SK-N-DZ (cell line): ENCODE results near the gene HMGB1.
"Not testable (repeated sequence)": the region's sequence is repeated elsewhere in the genome, so short reads cannot be mapped to it uniquely, and the experiment has no call there.

Source experiments
- DNase-seq: peaks from one replicate; pipeline ENCODE4 v3.0.0-alpha.2; 2015; ENCODE audit warnings: low spot score

The HMGB1 gene

DNA sequence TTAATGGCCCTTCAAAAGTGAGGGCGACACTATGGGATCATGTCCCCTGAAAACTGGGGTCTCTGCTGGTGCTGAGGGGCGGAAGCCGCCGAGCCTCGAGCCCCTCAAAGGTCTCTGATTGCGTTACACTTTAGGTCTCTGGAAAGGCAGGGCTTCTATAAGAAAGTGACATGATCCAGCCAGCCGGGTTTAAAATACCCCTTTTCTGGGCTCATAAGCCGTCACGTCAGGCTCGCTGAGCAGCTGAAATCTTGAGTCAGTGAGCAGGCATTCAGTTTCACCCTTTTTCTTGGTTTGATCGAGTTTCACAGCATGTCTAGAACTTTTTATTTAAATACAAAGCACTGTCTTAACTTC, 600 bp upstream of the HMGB1 start:
- DNase-seq: no peak

DNA sequence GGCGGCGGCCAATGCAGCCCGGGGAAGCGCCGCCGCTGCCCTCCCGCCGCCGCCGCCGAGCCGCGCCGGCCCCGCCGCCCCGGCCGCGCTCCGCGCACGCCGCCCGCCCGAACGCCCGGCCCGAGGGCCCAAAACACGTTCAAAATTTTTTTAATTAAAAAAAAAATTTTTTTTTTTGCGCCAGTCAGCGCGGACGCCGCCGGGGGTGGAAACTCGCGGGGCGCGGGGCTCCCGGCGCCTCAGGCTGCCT, 468 bp downstream of the HMGB1 start:
- DNase-seq: no peak

DNA sequence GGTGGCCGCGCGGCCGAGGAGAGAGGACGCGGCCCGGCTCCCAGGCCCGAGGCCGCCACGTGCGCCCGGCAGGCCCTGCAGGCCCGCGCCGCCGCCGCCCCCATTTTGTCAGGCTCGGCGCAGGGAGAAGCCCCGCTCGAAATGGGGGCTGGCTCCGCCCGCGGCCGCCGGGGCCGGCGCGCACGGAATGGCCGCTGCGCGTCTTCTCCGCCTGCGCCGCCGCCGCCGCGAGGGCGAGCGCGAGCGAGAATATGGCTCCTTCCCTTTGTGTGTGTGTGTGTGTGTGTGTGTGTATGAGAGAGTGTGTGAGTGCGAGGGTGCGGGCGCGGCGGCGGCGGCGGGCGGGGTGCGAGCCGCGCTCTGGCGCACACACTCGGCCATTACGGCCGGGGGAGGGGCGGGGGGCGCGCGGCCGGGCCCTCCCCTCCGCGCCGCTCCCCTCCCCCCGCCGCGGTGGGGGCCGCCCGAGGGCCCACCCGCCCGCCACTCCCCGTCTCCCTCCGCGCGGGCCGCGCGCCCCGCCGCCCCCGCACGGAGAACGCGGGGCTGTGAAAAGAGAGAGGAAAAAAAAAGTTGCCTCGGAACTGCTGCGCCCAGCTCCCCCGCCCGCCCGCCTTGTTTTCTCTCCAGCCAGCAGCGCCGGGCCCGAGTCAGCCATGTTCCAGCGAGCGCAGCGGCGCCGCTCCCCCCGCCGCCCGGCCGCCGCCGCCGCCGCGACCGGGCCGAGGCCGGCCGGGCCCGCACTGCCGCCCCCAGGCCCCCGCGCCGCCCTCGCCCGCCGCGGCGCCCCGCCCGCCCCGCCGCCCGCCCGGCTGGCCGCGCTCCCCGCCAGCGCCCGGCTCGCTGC, 1.0 kb downstream of the HMGB1 start:
- peak; percentile 48 for DNase-seq

DNA sequence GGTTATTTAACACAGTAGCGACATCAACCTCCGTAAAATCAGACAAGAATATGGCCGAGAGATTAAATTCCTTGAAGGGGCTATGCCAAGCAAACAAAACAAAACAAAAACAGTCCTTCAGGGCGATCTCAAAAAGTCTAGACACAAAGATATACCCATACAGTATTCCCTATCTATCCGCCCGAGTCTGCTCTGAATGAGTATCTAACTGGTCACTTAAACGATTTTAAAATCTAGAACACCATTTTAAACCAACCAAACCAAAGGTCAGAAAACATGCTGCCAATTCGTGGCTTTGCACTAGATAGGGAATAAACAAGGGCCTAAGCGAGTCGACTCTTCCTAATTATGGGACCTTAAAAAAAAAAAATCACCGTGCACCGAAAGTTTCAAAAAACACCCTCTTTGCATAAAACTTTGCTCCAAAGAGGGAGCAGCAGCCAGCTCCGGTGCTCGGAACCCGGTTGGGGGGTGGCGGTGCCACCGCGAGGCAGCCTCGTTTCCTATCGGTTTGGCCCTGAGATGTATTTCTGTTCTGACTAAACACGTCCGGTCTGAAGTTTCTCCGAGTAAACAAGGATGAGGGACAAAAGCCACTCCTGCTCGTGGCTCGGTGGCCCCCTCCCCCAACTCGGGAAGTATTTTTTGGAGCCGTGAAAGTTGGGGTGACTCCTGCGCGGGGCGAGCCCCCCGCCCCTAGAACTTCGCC, 1.8 kb downstream of the HMGB1 start:
- DNase-seq: peak; percentile 34

DNA sequence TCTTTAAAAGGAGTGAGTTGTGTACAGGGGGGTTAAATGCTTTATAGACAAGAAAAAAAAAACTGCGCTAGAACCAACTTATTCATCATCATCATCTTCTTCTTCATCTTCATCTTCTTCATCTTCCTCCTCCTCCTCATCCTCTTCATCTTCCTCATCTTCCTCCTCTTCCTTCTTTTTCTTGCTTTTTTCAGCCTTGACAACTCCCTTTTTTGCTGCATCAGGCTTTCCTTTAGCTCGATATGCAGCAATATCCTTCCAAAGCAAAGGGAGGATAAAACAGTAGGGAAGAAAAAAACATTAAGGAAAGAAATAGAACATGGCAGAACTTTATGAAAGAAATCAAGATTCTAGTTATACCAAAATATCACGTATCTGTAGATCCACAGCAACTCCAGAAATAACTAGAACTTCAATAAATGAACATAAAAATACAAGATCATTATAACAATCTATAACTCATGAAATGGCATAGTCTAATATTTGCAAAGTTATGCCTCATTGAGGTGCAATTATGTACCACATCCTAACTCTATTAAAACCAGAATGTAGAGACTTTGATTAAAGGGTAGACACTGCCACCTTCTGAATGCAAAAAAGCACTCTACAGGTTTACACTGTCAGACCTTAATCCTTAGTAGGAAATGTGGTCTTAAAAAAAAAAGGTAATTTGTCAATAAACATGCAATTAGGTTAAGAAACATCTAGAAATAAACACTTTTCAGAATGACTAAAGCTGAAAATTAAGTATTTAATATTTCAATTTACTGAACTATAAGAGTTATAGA, 4.3 kb downstream of the HMGB1 start:
- not testable (repeated sequence) for DNase-seq

DNA sequence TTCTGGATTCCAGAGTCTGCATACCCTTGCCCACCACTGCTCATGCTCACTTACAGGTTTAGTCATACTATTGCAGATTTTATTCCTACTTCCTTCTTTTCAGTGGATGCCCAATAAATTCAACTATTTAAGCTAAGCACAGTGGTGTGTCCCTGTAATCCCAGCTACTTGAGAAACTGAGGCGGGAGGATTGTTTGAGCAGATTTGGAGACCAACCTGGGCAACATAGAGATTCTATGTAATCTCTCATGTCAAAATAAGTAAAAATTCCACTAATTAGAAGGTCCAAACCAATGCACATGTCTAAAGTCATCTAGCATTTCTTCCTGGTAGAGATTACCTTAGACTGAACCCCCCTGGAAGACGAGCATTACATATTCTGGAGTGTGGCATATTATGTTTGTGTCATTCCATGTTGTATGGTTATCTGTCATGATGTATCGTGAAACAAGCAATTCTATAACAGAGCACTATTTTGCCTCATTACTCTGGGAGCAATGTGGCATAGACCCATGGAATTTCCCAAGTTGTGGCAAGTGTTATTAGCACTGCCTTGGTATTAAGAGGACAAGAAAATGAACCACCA, 8.3 kb downstream of the HMGB1 start:
- no peak for DNase-seq

DNA sequence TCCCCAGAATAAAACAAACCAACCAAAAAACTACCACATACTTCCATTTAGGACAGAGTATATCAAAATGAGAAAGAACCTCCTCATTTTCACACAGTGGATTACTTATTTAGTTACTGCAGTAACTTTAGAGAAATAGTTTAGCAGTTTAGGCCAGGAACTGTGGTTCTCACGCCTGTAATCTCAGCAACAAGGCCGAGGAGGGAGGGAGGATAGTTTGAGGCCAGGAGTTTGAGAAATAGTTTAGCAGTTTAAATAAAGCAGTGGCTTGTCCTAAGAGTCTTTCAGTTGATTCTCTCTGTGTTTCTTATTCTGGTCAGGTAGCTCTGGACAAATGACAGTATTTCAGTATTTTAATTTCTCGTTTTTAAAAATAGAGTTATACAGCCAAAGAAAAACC, 9.4 kb downstream of the HMGB1 start:
- no peak for DNase-seq

DNA sequence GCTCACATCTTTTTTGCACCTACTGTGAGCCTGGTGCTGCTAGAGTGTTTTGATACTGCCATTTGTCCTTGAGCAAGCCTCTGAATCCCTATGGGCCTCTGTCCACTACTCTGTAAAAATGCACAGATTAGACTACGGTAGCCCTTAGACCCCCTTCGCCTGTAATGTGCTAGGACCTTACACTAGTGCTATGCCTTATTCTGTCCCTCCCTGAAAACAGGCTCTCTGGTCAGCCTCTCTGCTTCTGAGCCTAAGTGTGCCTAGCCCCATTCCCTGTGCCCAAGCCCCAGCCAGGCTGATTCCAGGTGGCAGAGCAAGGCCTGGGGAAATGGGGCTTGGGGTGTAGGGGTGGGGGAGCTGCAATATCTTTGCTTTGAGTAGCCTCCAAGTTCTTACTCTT, 10.7 kb downstream of the HMGB1 start:
- no peak for DNase-seq

DNA sequence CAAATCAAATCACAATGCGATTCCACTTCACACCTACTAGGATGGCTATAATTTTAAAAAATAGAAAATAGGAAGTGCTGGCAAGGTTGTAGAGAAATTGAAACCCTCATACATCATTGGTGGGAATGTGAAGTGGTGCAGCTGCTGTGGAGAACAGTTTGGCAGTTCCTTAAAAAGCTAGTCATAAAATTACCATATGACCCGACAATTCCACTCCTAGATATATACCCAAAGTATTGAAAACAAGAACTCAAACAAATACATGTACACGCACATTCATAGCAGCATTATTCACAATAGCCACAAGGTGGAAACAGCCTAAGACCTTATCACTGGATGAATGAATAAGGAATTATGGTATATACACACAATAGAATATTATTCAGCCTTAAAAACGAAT, 12.0 kb downstream of the HMGB1 start:
- no peak for DNase-seq

DNA sequence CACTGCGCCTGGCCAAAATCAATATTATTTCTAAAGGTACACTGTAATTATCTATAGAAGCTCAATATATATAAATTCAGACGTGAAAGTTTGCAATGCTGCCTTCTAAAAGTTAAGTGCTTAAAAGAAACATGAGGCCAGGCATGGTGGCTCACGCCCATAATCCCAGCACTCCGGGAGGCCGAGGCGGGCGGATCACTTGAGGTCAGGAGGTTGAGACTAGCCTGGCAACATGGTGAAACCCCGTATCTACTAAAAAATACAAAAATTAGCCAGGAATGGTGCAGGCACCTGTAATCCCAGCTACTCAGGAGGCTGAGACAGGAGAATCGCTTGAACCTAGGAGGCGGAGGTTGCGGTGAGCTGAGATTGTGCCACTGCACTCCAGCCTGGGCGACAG, 14.3 kb downstream of the HMGB1 start:
- not testable (repeated sequence) for DNase-seq

DNA sequence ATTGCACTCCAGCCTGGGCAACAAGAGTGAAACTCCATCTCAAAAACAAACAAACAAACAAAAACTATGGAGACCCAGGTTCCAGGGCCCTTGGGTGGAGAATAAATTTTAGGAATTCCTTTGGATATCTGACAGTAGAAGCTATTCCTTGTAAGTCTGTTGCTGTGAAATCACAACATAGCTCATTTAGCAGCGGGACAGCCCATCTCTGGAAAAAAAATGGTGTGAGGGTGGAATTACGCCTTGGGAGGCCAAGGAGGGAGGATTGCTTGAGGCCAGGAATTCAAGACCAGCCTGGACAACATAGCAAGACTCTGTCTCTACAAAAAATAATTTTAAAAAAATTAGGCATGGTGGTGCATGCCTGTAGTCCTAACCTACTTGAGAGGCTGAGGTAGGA, 15.7 kb downstream of the HMGB1 start:
- DNase-seq: no peak

DNA sequence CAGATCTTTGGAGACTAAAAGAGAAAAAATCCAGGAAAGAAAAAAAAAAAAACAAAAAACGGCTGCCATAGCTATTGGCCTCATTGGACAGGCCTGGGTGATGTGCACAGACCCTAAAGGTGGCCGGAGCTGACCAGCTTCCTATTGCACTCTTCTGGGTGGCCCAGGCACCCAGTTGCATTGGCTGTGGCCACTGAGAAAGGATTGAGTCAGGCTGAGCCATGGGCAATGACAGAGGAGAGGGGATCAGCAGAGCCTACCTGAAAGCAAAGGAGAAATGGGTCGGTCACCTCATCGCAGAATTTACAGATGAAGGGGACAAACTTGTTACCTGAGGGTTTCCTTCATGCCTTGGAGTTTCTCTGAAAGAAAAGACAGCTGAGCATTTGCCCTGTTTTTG, 17.3 kb downstream of the HMGB1 start:
- no peak for DNase-seq

DNA sequence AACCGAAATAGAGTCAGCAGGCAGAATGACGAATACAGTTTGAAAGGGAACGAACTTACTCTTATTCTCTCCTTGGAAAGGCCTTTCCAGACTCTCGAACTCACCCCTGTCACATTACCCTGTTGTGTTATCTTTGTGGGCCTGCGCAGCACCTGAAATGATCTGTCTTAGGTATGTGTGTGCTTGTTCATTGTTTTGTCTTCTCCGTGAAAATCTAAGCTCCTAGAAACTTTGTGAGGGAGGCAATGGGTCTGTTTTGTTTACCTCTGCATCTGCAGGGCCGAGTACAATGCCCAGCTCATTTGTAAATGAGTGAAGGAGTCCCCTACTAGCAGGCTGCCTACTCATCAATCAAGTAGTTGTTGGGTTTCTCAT, 19.6 kb downstream of the HMGB1 start:
- DNase-seq: no peak

DNA sequence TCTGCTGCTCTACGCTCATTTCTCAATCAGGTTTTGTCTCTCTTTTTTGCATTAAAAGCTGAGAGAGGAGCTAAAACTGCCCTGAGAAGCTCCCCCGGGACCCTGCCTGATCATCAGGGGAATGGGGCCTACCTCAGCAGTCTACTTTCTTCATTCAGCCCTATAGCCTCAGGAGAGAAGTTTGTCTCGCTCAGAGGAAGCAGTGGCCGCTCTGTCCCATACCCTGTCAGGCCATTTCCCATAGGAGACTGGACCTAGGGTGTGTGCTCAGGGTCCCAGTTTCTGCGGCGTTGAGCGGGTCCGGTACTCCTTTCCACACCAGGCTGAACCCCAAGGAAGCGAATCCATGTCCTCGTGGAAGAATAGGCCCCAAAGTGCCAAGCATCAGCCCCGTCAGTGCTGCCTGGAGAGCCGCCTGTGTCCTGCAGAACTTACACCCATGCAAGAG, 21.8 kb downstream of the HMGB1 start:
- DNase-seq: no peak

DNA sequence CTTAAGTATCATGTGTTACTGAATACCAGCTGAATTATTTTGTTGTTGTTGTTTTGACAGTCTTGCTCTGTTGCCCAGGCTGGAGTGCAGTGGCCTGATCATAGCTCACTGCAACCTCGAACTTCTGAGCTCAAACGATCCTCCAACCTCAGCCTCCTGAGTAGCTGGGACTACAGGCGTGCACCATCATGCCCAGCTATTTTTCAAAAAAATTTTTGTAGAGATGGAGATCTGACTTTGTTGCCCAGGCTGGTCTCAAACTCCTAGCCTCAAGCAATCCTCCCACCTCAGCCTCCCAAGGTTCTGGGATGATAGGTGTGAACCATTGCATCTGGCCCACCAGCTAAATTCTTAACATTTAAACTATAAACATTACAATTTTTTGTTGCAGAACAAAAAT, 22.2 kb downstream of the HMGB1 start:
- not testable (repeated sequence) for DNase-seq

DNA sequence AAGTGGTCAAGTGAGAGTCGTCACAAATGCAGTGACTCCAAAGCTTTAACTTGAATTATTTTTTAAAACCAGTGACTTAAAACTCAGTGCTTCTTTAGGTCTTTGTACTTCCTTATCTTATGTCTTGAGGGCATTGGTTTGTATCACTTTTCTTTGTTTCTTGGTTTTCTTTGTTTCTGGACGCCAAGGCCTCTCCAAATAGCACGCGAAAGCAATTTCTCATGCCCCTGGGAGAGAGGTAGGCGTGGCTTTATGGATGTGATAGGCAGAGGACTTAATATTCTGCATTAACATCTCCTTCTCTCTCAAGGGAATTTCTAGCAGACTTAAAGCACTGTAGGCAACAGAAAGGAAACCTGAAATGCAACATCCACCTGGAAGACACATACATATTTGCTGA, 22.8 kb downstream of the HMGB1 start:
- no peak for DNase-seq

DNA sequence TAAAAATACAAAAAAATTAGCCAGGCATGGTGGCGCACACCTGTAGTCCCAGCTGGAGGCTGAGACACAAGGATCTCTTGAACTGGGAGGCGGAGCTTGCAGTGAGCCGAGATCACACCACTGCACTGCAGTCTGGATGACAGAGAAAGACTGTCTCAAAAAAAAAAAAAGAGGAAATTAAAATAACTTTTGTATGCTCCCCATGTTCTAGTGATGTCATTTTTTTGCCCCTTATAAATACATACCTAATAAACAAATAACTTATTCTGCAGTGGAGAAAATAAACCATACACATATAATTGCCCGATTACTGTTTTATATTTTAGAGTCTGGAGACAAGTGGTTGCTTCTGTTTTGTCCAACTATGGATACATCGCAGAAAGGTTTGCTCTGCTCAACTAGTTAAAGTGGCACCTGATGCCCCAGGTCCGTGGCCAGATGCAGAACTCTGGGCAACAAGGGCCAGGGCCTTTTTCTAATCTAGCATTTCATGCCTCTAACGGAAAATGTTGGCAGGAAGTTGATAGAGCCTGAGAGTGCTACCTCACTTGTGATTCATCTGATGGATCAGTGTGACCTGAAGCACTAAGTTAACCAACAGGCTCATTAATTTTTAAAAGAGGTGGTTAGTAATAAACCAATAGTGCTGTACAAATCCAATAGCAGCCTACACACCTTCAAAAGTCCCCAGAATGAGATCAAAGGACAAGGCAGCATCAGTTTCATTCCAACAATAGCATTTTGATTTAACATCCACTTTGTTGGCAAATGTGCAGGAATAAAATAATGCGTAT, 24.6 kb downstream of the HMGB1 start:
- no peak for DNase-seq

DNA sequence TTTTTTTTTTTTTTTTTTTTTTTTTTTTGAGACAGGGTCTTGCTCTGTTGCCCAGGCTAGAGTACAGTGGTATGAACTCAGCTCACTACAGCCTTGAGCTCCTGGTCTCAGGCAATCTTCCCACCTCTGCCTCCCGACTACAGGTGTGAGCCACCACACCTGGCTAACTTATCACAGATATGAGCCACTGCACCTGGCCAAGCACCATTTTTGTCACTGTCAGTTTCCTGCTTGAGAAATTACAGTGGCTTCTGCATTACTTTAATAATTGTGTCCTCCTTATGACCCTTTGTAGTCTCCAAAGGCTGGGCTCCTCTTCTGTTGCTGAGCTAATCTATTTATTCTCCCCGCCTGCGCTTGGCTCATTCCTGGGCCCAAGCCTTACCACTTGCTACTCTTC, 27.4 kb downstream of the HMGB1 start:
- no peak for DNase-seq

DNA sequence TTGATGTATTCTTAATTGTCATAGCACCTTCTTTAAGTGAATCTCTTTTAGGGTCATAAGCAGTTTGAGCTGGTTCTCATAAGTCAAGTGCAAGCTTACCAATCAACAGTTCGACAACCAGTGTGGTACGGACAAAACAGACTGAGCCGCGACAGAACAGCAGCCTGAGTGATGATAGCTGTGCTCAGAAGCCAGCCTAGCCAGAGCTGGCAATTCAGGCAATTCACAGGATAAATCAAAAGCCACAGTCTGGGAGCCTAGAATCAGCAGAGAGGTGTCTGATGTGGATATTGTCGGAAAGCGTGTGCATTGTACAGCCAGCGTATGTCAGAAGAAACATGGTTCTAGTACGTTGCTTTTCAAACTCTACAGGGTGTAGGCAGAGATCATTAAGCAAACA, 28.6 kb downstream of the HMGB1 start:
- DNase-seq: no peak

DNA sequence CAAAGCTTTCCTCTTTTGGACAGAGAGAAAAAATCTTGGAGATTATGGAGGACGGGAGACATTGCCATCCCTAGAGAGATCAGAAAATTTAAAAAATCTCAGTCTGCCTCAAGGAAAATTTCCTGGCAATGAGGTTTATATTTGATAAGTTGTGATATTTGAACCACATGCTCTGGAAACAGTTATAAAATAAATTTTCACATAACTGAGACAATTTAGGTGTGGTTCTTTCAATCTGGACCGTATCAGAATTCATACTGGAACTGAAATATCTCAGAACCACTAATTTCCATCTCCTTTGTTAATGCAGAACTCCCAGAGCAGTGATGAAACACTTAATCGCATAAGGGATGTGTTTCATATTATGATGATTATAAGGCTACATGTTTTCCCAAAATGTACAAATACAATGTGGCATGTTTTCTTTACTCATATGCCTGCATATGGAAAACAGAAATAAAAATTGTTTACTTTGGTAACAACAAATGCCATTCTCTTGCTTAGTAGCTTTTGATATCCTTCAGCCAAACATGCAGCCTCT, 29.8 kb downstream of the HMGB1 start:
- no peak for DNase-seq

DNA sequence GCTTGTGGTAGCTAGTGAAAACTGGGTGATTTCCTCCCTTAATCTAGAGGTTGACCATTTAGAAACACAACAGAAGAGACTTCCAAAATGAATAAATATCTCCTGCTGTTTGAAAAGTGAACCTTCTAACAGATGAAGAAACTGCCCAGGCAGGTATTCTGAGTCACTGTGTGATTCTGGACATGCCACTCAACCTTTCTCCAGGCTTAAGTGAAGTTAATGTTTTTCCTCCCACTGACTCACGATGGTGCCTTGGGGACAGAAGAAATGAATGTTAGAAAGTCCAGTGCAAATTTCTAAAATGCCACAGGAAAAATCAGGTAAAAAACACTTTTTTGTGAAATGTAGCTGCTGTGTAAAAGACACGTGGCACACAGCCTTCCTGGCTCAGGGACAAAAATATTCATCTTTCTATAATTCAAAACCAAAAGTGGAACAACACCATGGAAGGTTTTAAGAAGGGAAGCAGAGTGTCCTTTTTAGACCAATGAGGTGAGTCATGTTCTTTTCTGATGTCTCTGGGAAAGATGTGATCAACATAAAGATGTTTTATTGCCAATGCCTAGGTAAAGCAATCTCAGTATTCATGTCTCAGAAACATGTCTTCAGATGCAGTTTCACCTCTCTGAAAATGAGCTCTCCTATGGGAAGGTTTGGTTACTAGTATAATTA, 34.3 kb downstream of the HMGB1 start:
- DNase-seq: no peak
